ENCODE results near the gene ISG20L2. TPM values are rescaled to one million over a fixed set of nuclear protein-coding genes. Genes with fewer than 3 reads are reported as not detected.

The ISG20L2 gene
- total RNA-seq, 3 donors from 2014 or later, result 27.8 to 33.0 (median 31.0) TPM

GRCh38 chr1:156772728-156773497 lies 44.3 kb upstream of the ISG20L2 start:
- Histone ChIP-seq H3K9me3 (no peaks in the 10 kb centered on the region), H3K36me3 (ENCODE audit: low read depth) (no peaks in the 10 kb centered on the region), H3K4me3 (no peak overlapping the region), H3K4me1 (ENCODE audit: low read depth) (peaks cover 17% of the 10 kb centered on the region)
- intact Hi-C loops (cut with DNase I, micrococcal nuclease), result no loop called here
- no peak for DNase-seq
- no peak for TF ChIP-seq CTCF (IDR thresholded peaks at IDR 0.05)
- ATAC-seq, result no peak

GRCh38 chr1:156772222-156772621 lies 43.7 kb upstream of the ISG20L2 start:
- Histone ChIP-seq H3K4me1 (ENCODE audit: low read depth) (peaks cover 17% of the 10 kb centered on the region), H3K9me3 (no peaks in the 10 kb centered on the region), H3K36me3 (ENCODE audit: low read depth) (peaks cover 3% of the 10 kb centered on the region), H3K4me3 (no peak overlapping the region)
- intact Hi-C loops (cut with DNase I, micrococcal nuclease), result no loop called here
- TF ChIP-seq CTCF (IDR thresholded peaks at IDR 0.05), result no peak
- ATAC-seq (no peak), DNase-seq (no peak)

GRCh38 chr1:156768610-156769295 lies 40.2 kb upstream of the ISG20L2 start:
- intact Hi-C loops (cut with DNase I, micrococcal nuclease), result no loop called here
- TF ChIP-seq CTCF (IDR thresholded peaks at IDR 0.05), result no peak
- ATAC-seq, result no peak
- Histone ChIP-seq H3K4me3 (no peak overlapping the region), H3K9me3 (no peaks in the 10 kb centered on the region), H3K4me1 (ENCODE audit: low read depth) (peaks cover 20% of the 10 kb centered on the region), H3K36me3 (ENCODE audit: low read depth) (peaks cover 6% of the 10 kb centered on the region)
- no peak for DNase-seq

GRCh38 chr1:156767879-156768604 lies 39.5 kb upstream of the ISG20L2 start:
- peaks cover 20% of the 10 kb centered on the region for H3K4me1 ChIP-seq (ENCODE audit: low read depth)
- peak overlapping the region; percentile 91 for H3K4me3 ChIP-seq
- no peak for TF ChIP-seq CTCF (IDR thresholded peaks at IDR 0.05)
- peaks cover 6% of the 10 kb centered on the region for H3K36me3 ChIP-seq (ENCODE audit: low read depth)
- ATAC-seq (peak; percentile 2), DNase-seq (peak in 2 of 3 donors; percentile 45 to 67)
- no peaks in the 10 kb centered on the region for H3K9me3 ChIP-seq
- intact Hi-C loops (cut with DNase I, micrococcal nuclease), result no loop called here

GRCh38 chr1:156767101-156767878 lies 38.7 kb upstream of the ISG20L2 start, which contains the start of gene PRCC:
Gene PRCC, plus strand, starts transcription at chr1:156767535. Its CDS starts 237 bp downstream, at chr1:156767772.
- intact Hi-C loops (cut with DNase I, micrococcal nuclease), result no loop called here
- no peaks in the 10 kb centered on the region for H3K9me3 ChIP-seq

More at GRCh38 chr1:156767101-156767878, 38.7 kb upstream of the ISG20L2 start, which contains the start of gene PRCC:
- TF ChIP-seq CTCF (IDR thresholded peaks at IDR 0.05), result no peak
- Histone ChIP-seq H3K4me1 (ENCODE audit: low read depth) (peaks cover 20% of the 10 kb centered on the region), H3K36me3 (ENCODE audit: low read depth) (peaks cover 6% of the 10 kb centered on the region), H3K4me3 (peak within 1 kb of the TSS; percentile 91)
- DNase-seq, result peak; percentile 97 to 98 (median 97)
- ATAC-seq, result peak; percentile 94

Measured in mucosa of descending colon (tissue), 3 donors.